ENCODE measurements around the gene AMHR2. TPM values are rescaled to one million over a fixed set of nuclear protein-coding genes. Genes with fewer than 3 reads are reported as not detected.

AMHR2 gene
- polyA plus RNA-seq, 3 donors: not detected

GRCh38 chr12:53424626-53425514 is 1.2 kb downstream of the AMHR2 start:
- intact Hi-C loops (cut with micrococcal nuclease): loop anchor here (5.0 kb wide), 1 partner anchor 43 kb away; the partner anchor contains the start of gene SP1 (in 2 of the 2)
- Mint-ChIP-seq H3K27ac (peak overlapping the region in 1 of 7 donors; percentile 27), H3K4me1 (peaks cover 6% of the 10 kb centered on the region), H3K9me3 (no peaks in the 10 kb centered on the region), H3K36me3 (no peaks in the 10 kb centered on the region), H3K27me3 (ENCODE audit: low read depth in 3 of 3) (peaks cover 3 to 6% (median 4%) of the 10 kb centered on the region in 3 donors), H3K4me3 (no peak overlapping the region)
- H3K9me3 ChIP-seq (replicated peaks in 1 of 2; ENCODE audit: control insufficient read depth in 1 of 2, insufficient read depth in 1 of 2, low read length in 2 of 2): no peaks in the 10 kb centered on the region
- H3K4me2 ChIP-seq (replicated peaks; ENCODE audit: extremely low read depth, low read length, poor library complexity, severe bottlenecking): no peak overlapping the region
- H3K9ac ChIP-seq (ENCODE audit: insufficient read depth, low read length, poor library complexity, severe bottlenecking): no peak overlapping the region
- H3K27me3 ChIP-seq (ENCODE audit: control insufficient read depth in 2 of 2, insufficient read depth in 2 of 2, low read length in 2 of 2): no peaks in the 10 kb centered on the region
- H3K27ac ChIP-seq (ENCODE audit: low read depth in 1 of 2, low read length in 2 of 2): no peak overlapping the region
- H3K79me2 ChIP-seq (ENCODE audit: insufficient read depth, low read length): no peaks in the 10 kb centered on the region
- no peak overlapping the region for H2AFZ ChIP-seq (ENCODE audit: insufficient read depth, low read depth, low read length, poor library complexity, severe bottlenecking)
- H4K20me1 ChIP-seq (ENCODE audit: insufficient read depth, low read length): no peaks in the 10 kb centered on the region
- H3K36me3 ChIP-seq (replicated peaks in 1 of 2; ENCODE audit: control insufficient read depth in 1 of 2, insufficient read depth in 2 of 2, low read length in 2 of 2): no peaks in the 10 kb centered on the region
- 86% methylated on average over 5 of the region's 9 CpGs for WGBS (ENCODE audit: insufficient coverage)
- TF ChIP-seq, protein P1, sequence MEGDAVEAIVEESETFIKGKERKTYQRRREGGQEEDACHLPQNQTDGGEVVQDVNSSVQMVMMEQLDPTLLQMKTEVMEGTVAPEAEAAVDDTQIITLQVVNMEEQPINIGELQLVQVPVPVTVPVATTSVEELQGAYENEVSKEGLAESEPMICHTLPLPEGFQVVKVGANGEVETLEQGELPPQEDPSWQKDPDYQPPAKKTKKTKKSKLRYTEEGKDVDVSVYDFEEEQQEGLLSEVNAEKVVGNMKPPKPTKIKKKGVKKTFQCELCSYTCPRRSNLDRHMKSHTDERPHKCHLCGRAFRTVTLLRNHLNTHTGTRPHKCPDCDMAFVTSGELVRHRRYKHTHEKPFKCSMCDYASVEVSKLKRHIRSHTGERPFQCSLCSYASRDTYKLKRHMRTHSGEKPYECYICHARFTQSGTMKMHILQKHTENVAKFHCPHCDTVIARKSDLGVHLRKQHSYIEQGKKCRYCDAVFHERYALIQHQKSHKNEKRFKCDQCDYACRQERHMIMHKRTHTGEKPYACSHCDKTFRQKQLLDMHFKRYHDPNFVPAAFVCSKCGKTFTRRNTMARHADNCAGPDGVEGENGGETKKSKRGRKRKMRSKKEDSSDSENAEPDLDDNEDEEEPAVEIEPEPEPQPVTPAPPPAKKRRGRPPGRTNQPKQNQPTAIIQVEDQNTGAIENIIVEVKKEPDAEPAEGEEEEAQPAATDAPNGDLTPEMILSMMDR (IDR thresholded peaks at IDR 0.05): no peak
- DNase-seq: no peak
- H3K4me1 ChIP-seq (ENCODE audit: control insufficient read depth in 1 of 2, insufficient read depth in 2 of 2, low read length in 2 of 2): peaks cover 4 to 5% of the 10 kb centered on the region in 2 donors
- H3K4me3 ChIP-seq (replicated peaks in 1 of 3; ENCODE audit: low read depth in 2 of 3, low read length in 3 of 3): no peak overlapping the region

DNA sequence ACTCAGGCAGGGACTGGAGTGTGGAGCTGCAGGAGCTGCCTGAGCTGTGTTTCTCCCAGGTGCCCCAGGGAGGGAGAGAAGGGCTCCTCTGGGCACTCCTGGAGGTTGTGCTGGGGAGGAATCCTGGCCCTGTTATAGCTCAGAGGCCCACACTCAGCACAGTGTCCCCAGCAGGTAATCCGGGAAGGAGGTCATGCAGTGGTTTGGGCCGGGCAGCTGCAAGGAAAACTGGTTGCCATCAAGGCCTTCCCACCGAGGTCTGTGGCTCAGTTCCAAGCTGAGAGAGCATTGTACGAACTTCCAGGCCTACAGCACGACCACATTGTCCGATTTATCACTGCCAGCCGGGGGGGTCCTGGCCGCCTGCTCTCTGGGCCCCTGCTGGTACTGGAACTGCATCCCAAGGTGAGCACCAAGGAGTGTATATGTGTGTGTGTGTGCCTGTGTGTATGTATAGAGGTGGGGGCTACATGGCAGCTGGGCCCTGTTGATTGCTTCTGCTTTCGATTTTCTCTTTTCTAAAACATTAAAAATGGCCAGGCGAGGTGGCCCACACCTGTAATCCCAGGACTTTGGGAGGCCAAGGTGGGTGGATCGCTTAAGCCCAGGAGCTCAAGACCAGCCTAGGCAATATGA is 2.0 kb downstream of the AMHR2 start:
- Histone ChIP-seq H3K36me3 (replicated peaks in 1 of 2; ENCODE audit: control insufficient read depth in 1 of 2, insufficient read depth in 2 of 2, low read length in 2 of 2) (no peaks in the 10 kb centered on the region), H2AFZ (ENCODE audit: insufficient read depth, low read depth, low read length, poor library complexity, severe bottlenecking) (no peak overlapping the region), H3K79me2 (ENCODE audit: insufficient read depth, low read length) (no peaks in the 10 kb centered on the region), H3K27ac (ENCODE audit: low read depth in 1 of 2, low read length in 2 of 2) (no peak overlapping the region), H3K4me1 (ENCODE audit: control insufficient read depth in 1 of 2, insufficient read depth in 2 of 2, low read length in 2 of 2) (peaks cover 4 to 5% of the 10 kb centered on the region in 2 donors), H4K20me1 (ENCODE audit: insufficient read depth, low read length) (no peaks in the 10 kb centered on the region), H3K9me3 (replicated peaks in 1 of 2; ENCODE audit: control insufficient read depth in 1 of 2, insufficient read depth in 1 of 2, low read length in 2 of 2) (no peaks in the 10 kb centered on the region), H3K4me3 (replicated peaks in 1 of 3; ENCODE audit: low read depth in 2 of 3, low read length in 3 of 3) (no peak overlapping the region), H3K27me3 (ENCODE audit: control insufficient read depth in 2 of 2, insufficient read depth in 2 of 2, low read length in 2 of 2) (no peaks in the 10 kb centered on the region), H3K9ac (ENCODE audit: insufficient read depth, low read length, poor library complexity, severe bottlenecking) (no peak overlapping the region), H3K4me2 (replicated peaks; ENCODE audit: extremely low read depth, low read length, poor library complexity, severe bottlenecking) (no peak overlapping the region)
- Mint-ChIP-seq H3K4me3 (no peak overlapping the region), H3K36me3 (no peaks in the 10 kb centered on the region), H3K27me3 (ENCODE audit: low read depth in 3 of 3) (peaks cover 1 to 7% (median 4%) of the 10 kb centered on the region in 3 donors), H3K27ac (peak overlapping the region in 1 of 7 donors; percentile 61), H3K4me1 (peaks cover 6% of the 10 kb centered on the region), H3K9me3 (no peaks in the 10 kb centered on the region)
- DNase-seq: no peak
- 84% methylated on average over 10 of the region's 11 CpGs for WGBS (ENCODE audit: insufficient coverage)
- TF ChIP-seq, protein P1 (IDR thresholded peaks at IDR 0.05): no peak
- intact Hi-C loops (cut with micrococcal nuclease): no loop called here

Data from CD14-positive monocyte (primary cell).